Measurements from ENCODE around the gene BMP4.
A peak's percentile ranks its signal among the peaks of the same experiment; 100 is the strongest.

The BMP4 gene

DNA sequence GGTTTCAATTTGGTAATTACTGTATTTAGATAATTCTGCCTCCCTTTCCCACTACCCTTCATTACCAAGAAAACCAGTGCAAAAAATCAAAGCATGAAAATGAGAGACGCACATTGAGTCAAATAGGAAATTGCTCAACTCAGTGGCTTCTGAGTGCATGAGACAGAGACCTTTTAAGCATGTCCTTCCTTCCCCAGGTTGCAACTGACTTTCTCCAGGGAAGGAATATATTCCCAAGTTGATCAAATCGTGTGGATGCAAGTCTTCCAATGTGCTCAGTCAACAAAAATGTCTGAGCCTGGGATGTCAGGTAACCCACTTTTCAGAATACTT, 12.9 kb downstream of the BMP4 start:
- DNase-seq: no peak

DNA sequence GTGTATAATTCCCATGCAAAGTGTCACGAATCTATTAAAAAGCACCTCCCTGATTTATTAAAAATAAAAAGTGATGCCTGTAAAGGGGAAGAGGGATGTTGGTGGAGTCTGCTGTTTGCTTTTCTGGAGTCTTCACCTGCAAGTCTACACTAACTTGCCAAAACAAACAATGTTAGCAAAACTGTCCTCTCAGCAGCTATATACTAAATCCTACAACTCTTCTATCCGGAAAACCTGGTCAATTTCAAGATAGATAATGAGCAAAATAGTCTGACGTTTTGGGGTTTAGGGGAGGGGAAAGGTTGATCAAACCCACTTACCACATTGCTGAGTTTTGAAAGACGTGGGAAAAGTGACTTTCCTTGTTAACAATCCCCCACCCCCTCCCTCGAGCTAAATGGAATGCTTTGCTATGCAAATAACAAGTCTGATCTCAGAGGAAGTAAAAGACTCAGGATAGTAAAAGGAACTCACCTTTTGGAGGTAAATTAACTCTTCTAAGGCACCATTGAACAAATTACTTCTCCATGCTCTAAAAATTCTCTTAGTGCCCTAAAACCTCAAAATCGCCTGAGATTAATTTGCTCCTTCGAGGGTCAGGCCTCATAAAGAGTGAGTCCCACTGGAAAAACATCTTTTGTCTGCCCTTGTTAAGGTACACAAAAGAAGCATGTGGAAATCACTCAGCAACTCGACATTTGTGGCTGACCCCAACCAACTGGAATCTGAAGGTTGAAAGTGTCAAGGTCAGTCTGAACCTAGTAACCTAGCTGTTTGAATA, 13.5 kb downstream of the BMP4 start:
- no peak for DNase-seq

DNA sequence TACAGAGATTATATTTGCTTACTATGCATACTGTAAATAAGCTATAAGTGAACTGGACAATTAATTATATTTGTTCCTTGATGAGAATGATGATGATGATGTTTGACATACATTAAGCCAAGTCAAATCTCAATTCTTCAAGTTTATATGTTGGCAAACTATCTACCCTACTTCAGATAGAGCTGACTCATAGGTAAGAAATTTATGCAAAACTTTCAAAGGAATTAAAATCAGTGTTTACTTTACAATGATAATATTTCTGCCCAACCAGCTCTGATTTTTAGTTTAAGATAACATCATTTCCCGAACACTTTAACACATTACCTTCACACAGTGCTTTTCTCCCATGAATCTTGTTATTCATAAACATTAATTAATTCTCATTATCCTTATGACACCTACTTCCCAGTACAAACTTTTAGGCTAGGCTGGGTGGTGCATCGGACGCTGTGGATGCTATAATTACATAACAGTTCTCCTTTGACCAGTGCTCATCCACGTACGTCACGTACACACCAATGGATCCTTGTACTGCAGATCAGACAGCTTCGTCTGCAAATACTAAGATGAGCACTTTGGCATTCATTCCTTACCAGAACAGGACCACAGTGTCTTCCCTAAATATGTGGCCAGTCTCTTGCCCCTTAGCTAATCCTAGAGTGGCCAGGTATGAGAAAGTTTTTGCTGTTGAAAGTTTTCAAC, 18.3 kb downstream of the BMP4 start:
- DNase-seq: no peak

DNA sequence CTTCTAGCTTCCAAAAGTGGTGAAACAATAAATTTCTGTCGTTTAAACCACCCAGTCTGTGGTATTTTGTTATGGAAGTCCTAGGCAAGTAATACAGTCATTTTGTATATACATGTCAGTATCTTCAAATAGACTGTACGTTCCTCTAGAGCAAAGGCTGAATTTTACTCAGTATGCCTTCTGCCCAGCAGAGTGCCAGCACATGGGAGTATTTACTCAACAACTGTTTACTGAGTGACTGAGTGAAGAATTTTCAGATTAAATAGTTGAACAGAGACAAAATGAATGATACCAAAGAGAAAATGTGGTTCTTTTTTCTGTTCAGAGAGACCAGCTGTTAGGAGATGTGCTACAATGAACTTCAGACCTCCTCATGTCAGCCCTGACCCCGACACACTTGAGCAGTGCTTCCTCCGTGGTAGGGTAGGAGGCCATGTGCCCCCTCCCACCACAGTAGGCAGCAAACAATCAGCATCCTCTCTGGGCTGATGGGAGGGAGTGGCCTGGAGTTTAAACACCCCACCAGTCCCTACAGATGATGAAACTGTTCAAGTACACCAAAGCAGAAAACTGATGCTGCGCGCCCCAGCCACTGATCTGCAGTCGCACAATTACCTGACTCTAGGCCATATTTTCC, 21.7 kb downstream of the BMP4 start:
- no peak for DNase-seq

DNA sequence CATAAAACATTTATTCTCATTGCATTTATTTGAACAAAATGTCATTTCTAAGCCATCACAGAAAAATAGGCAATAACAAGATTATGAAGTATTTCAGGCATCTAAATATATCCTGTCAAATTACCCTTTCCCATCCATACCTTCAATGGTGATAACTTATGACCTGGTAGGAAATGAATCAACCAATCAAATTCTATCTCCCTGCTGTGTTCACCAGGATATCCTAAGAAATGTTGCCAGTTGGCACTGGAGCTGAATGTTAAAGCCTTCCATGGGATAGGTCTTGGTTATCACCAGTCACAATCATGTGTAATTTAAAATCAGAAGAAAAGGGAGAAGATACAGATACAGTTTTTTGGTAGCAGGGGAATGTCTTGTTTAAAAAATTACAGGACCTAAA, 23.7 kb downstream of the BMP4 start:
- no peak for DNase-seq

DNA sequence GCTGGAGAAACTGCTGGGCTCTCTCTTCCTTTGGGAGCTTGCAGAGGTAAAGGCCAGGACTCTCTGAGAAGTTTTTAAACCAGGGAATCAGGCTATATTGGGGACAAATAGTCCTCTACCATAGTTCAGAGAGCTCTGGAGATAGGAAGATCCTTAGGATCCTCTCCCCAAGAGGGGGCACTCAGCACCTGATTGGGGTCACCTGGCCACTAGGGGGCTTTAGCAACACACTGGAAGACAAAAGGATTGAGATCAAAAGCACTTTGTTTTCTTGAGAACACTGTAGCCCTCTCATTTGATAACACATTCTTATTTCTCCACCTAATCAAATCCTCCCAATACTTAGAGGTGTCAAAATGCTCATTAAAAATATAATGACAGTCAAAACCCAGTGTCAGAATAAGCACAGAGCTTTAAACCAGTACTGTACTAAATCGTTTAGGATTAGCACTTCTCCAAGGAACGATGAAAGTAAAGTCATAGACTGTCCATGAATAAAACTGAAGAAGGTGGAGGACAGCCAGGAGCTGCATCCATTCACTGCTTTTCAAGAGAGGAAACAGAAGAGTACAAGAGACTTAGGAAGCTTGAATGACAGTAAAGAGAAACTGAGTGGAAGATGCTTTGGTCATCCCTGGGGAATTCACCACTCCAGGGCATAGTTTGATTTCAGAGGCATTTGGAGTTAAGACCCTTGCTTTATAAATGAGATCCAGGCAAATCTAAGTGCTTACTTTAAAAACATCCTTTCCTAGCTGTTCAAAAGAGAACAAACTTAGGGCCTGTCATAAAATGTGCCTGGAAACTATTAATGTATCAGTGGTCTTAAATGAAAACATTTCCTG, 26.5 kb downstream of the BMP4 start:
- peak; percentile 12 for DNase-seq

DNA sequence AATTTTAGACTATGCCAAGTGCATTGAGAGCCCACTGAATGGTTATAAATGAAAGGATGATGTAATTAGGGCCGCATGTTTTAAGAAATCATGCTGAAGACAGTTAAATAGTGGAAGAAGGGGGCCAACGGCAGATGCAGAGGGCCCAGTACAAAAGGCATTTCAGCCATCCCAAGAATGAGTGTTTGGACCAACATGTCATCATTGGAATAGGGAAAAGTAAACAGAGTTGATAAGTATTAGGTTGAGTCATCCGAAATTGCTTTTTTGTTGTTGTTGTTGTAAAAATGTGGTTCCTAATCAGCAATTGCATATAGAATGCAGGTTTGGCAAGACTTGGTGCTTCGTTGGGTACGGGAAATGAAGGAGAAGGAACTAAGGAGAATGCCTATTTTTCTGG, 29.5 kb downstream of the BMP4 start:
- no peak for DNase-seq

DNA sequence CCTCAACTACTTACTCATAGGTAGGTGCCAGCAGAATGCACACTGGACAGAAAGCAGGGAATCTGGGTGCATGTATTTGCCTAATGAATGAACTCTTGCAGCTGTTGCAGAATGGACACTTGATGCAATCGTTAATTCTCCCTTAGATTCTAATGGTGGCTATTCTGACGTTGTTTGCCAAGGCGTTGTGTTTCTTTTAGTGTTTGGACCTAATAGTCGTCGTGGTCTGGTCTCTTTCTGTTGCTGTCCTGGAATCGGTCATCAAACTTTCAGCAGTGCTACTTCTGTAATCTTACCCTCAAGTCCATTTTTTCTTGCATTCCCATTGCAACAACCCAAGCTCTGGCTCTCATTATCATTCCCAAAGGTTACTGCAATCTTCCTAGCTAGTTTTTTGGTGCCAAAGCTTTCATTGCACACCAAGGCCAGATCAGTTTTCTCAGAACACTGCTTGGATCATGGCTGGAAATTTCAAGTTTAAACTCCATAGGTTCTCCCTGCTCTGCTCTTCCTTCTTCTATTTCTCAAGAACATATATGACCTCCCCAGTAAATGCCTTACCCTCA, 31.3 kb downstream of the BMP4 start:
- no peak for DNase-seq

DNA sequence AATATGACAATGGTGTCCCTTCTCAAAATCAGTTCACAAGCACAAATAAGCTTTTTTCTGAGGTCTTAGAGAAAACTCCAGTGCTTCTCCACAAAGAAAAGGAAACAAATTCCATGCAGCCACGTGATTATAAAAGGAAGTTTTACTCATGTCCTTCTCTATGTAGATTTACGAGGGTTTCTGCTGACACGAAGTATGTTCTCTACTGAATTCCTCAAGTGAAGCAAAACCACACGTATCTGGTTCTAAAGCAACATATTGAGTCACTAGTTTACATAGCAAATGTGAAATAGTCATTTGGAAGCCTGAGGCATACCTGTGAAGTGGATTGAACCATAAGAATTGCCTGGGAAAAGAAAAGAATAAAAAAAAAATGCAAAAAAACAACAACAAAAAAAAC, 31.9 kb downstream of the BMP4 start:
- DNase-seq: no peak

DNA sequence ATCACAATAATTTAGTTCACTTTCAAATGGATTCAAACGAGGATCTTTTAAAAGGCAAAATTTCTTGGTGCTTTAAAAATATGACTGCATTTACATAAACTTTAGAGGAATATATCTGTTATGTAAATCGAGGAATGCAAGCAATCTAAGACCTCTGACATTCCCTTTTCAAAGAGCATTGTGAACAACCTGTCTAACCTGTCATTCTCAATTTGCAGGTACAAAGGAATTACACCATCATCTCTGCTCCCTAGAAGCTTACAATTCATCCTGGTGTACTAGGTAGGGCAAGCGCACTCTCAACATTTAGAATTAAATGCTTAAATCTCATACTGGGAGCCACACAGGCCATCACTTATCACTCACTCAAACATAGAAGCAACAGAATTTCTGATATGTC, 35.6 kb downstream of the BMP4 start:
- DNase-seq: no peak

DNA sequence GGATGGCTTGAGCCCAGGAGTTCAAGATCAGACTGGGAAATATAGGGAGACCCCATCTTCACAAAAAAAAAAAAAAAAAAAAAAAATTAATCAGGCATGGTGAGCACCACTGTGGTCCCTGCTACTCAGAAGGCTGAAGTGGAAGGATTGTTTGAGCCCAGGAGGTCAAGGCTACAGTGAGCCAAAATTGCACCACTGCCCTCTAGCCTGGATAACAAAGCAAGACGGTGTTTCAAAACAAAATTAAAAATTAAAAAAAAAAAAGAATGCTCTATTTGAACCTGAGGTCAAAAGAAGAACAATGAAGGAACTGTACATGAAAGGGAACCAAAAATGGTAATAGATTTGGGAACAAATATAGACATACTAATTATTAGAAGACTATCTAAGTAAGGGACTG, 40.4 kb downstream of the BMP4 start:
- DNase-seq: no peak

DNA sequence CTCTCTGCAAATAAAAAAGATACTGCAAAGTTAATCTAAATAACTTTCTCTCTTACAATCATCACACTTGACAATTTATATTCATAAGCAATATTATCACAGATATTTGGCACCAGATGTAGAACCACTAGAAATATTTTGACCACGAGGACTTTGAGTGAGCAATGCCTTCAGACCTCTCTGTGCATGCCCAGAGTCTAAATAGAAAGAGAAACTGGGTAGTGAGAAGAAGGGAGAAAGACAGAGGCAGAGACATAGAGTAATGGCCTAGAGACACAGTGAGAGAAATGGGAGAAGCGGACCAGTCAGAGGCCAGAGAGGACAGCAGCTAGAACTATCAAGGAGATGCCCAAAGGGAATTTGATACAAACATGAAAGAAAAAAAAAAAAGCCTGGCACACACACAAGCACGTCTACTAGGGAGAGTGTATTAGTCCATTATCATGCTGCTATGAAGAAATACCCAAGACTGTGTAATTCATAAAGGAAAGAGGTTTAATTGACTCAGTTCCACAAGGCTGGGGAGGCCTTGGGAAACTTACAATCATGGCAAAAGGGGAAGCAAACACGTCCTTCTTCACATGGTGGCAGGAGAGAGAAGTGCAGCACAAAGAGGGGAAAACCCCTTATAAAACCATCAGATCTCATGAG, 41.1 kb downstream of the BMP4 start:
- DNase-seq: no peak

DNA sequence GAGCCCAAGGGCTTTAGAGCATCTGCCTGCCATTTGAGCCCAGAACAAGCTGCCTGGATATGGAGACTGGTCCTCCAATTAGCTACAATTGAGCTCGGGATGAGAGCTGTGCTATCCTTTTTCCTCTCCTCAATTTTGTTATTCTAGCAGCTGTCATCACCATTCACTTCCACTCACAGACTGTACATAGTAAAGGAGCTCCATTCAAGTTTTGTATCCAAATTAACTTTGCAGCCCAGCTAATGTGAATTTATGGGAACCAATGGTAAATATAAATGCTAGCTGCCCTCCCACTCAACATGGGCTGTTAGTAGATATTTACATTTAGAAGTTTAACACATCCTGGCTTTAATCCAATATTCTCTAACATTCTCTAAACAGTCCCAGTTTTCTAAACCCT, 44.6 kb downstream of the BMP4 start:
- no peak for DNase-seq

DNA sequence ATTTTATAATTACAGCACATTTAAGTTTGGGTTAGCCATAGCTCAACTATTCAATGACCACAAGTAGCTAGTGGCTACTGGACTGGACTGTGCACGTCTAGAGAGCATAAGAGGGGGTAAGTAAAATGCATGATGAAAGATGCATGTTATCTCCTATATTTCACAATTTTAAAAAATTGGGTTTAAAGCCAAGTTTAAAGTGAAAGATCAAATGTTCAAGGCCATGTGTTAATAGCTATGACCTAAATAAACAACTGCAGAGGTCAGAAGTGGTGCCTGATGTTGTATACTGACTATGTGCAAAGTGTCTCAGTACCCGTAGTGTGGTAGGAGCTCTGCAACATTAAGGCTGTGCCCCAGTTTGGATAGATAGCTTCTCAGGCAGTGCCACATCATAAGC, 48.2 kb downstream of the BMP4 start:
- DNase-seq: no peak

DNA sequence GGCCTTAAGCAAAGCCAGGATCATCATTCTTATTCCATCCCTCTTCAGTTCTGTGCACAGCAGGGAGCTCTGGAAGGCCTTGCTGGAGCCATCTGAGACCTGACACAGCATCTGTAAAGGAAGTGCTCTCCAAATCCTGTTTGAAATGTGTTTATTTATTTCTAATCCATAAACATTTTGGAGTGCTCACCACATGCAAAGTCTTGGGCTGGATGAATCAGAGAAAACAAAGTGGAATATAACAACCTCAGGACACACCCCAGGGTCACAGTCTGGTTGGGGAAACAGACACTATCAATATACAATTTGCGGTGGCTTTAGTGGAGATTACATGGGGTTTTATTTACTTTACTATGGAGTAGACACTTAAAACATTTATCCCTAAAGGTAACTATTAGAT, 54.3 kb downstream of the BMP4 start:
- no peak for DNase-seq

DNA sequence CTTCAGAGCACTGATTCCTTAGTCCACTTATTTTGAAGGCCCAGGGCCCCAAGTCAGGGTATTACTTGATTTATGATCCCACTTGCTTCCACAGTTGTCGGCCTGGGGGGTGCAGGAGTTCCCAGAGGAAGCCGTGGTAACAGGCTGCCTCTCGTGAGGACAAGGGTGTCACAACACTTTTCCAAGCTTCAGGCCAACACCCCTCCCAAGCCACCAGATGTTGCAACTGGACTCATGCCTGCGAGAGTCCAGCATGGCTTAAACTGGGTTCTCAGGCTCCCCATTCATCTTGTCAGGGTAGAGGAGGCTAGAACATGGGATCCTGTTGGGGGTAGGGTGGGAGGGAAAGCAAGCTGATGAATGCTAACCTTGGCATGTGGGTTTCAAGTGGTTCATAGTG, 56.1 kb downstream of the BMP4 start:
- DNase-seq: no peak

Measured in hematopoietic multipotent progenitor cell treated with erythropoietin and hydrocortisone succinate and interleukin-3 and kit ligand, for 6 days (in vitro differentiated cells).